HG03196 (cell line): ENCODE data around the gene OR2F1.
A peak's percentile ranks its signal among the peaks of the same experiment; 100 is the strongest.

ENCODE experiments used
- ATAC-seq: cut with Tn5 transposase; IDR thresholded peaks from one replicate; pipeline ENCODE4 v1.9.1; 2021; ENCODE audit not compliant: unreplicated experiment

Gene OR2F1

GRCh38 chr7:143953421-143953820 is 1.2 kb upstream of the OR2F1 start:
- ATAC-seq: no peak

GRCh38 chr7:143954135-143954534 is 509 bp upstream of the OR2F1 start:
- no peak for ATAC-seq

- no peak for ATAC-seq
Observed at GRCh38 chr7:143958781-143959180, 4.1 kb downstream of the OR2F1 start.

GRCh38 chr7:143960813-143961610 is 6.4 kb downstream of the OR2F1 start:
- ATAC-seq: no peak

GRCh38 chr7:143965280-143965679 is 10.6 kb downstream of the OR2F1 start:
- ATAC-seq: no peak

GRCh38 chr7:143967398-143967797 is 12.8 kb downstream of the OR2F1 start:
- ATAC-seq: no peak

- no peak for ATAC-seq
Observed at GRCh38 chr7:143973870-143974416, 19.3 kb downstream of the OR2F1 start.

GRCh38 chr7:143974459-143974858 is 19.8 kb downstream of the OR2F1 start:
- no peak for ATAC-seq

- no peak for ATAC-seq
Observed at GRCh38 chr7:143975617-143976016, 21.0 kb downstream of the OR2F1 start.

GRCh38 chr7:143978585-143978984 is 23.9 kb downstream of the OR2F1 start:
- no peak for ATAC-seq

GRCh38 chr7:143979359-143979758 is 24.7 kb downstream of the OR2F1 start:
- ATAC-seq: no peak

GRCh38 chr7:143979998-143980397 is 25.4 kb downstream of the OR2F1 start:
- no peak for ATAC-seq

GRCh38 chr7:143980746-143981510 is 26.3 kb downstream of the OR2F1 start:
- ATAC-seq: no peak

GRCh38 chr7:143983960-143984359 is 29.3 kb downstream of the OR2F1 start:
- no peak for ATAC-seq

- ATAC-seq: peak; percentile 59
Observed at GRCh38 chr7:143987513-143987912, 32.9 kb downstream of the OR2F1 start.

- ATAC-seq: no peak
Observed at GRCh38 chr7:143988976-143989745, 34.5 kb downstream of the OR2F1 start.

- ATAC-seq: no peak
Observed at GRCh38 chr7:143992670-143993069, 38.0 kb downstream of the OR2F1 start.

GRCh38 chr7:143993924-143994323 is 39.3 kb downstream of the OR2F1 start:
- no peak for ATAC-seq

GRCh38 chr7:144000020-144000419 is 45.4 kb downstream of the OR2F1 start, which contains the start of gene OR6B1:
TSS of gene OR6B1 (plus strand) at chr7:144000320. CDS start at chr7:144003997, 3,677 bp downstream.
- no peak for ATAC-seq

- no peak for ATAC-seq
Observed at GRCh38 chr7:144001543-144001942, 46.9 kb downstream of the OR2F1 start.

- no peak for ATAC-seq
Observed at GRCh38 chr7:144004703-144005102, 50.1 kb downstream of the OR2F1 start.
